Prostate gland (tissue), 2 donors: ENCODE results near the gene P2RY8. TPM values are rescaled to one million over a fixed set of nuclear protein-coding genes. Genes with fewer than 3 reads are reported as not detected.

ENCODE experiments used
- DNase-seq: peaks from one replicate; pipeline ENCODE4 v3.0.0-alpha.2; 2019; ENCODE audit warnings: low spot score
- H3K27ac ChIP-seq, 2 donors: fragments of 200-600 bp; sonication (generic); 2 replicates each; pipeline ENCODE4 v1.5.1; 2017 to 2019
- H3K27me3 ChIP-seq: fragments of 200-600 bp; sonication (generic); replicated peaks from 2 replicates; pipeline ENCODE4 v1.5.1; 2019; ENCODE audit not compliant: insufficient read depth
- H3K36me3 ChIP-seq, 2 donors: fragments of 200-600 bp; sonication (generic); 1 replicate in 1 of 2; 2 replicates in 1 of 2; pipeline versions ENCODE4 v1.5.1 to v1.8.1; 2017 to 2019
- H3K4me1 ChIP-seq: fragments of 200-600 bp; sonication (generic); replicated peaks from 2 replicates; pipeline ENCODE4 v1.5.1; 2019
- H3K4me3 ChIP-seq, 2 donors: fragments of 200-600 bp; sonication (generic); 2 replicates each; pipeline ENCODE4 v1.5.1; 2017 to 2019
- H3K9me3 ChIP-seq: fragments of 200-600 bp; sonication (generic); 2 replicates; pipeline ENCODE4 v1.5.1; 2017
- CTCF ChIP-seq, 4 experiments: fragments of 200-600 bp in 2 of 4; fragments of 450-650 bp in 2 of 4; sonication (generic) in 2 of 4; IDR thresholded peaks; 1 replicate in 3 of 4; 2 replicates in 1 of 4; pipeline ENCODE4 v1.5.1; 2016 to 2019; ENCODE audit warnings: antibody characterized with exemption in 4 of 4, mild to moderate bottlenecking in 2 of 4, moderate library complexity in 2 of 4
- POLR2A ChIP-seq: fragments of 450-650 bp; IDR thresholded peaks from one replicate; pipeline ENCODE4 v1.6.1; 2016; ENCODE audit warnings: antibody characterized with exemption, mild to moderate bottlenecking
- POLR2AphosphoS5 ChIP-seq: sonication (generic); formaldehyde crosslinking; IDR thresholded peaks from one replicate; pipeline ENCODE4 v1.6.1; 2017; ENCODE audit warnings: antibody characterized with exemption
- WGBS: methylation state at CpG from one replicate; pipeline ENCODE4 v1.1.5; 2018; 5-methylcytosine and 5-hydroxymethylcytosine counted together
- intact Hi-C: fragments of 100-400 bp; cut with DNase I; formaldehyde crosslinking; loops from one replicate; pipeline ENCODE4 v1.14.2; 2022
- total RNA-seq, 2 donors: library from RNA; depleted of rRNA; stranded (reverse); fragments of >200 nt; gene quantifications; one replicate each; pipeline ENCODE4 v1.1.0, GENCODE V29; 2016

The P2RY8 gene
- total RNA-seq, 2 donors from 2014 or later = 0.59 to 1.8 TPM

GRCh38 chrX:1418901-1419544 lies 118.0 kb downstream of the P2RY8 start:
- H3K36me3 ChIP-seq = peaks cover 0 to 14% of the 10 kb centered on the region in 2 donors
- DNase-seq = no peak
- no peak overlapping the region for H3K27ac ChIP-seq
- H3K4me1 ChIP-seq = no peaks in the 10 kb centered on the region
- H3K4me3 ChIP-seq = no peak overlapping the region
- TF ChIP-seq POLR2A = no peak
- TF ChIP-seq POLR2AphosphoS5 = no peak
- TF ChIP-seq CTCF (IDR thresholded peaks at IDR 0.05) = no peak
- no peaks in the 10 kb centered on the region for H3K27me3 ChIP-seq
- intact Hi-C loops = no loop called here
- 90% methylated on average over 29 of the region's 29 CpGs for WGBS
- H3K9me3 ChIP-seq = no peaks in the 10 kb centered on the region

- no peak overlapping the region for H3K27ac ChIP-seq
- H3K27me3 ChIP-seq = no peaks in the 10 kb centered on the region
- no peaks in the 10 kb centered on the region for H3K9me3 ChIP-seq
- 93% methylated on average over 19 of the region's 20 CpGs for WGBS
- H3K4me1 ChIP-seq = no peaks in the 10 kb centered on the region
- DNase-seq = no peak
- intact Hi-C loops = no loop called here
- no peak overlapping the region for H3K4me3 ChIP-seq
- TF ChIP-seq POLR2AphosphoS5 = no peak
- no peak for TF ChIP-seq CTCF (IDR thresholded peaks at IDR 0.05)
- no peak for TF ChIP-seq POLR2A
- peaks cover 0 to 14% of the 10 kb centered on the region in 2 donors for H3K36me3 ChIP-seq
These were observed 118.8 kb downstream of the P2RY8 start for GRCh38 chrX:1417921-1418771.

GRCh38 chrX:1416965-1417760 lies 119.8 kb downstream of the P2RY8 start:
- Histone ChIP-seq H3K27me3 (no peaks in the 10 kb centered on the region), H3K36me3 (peaks cover 0 to 14% of the 10 kb centered on the region in 2 donors), H3K27ac (no peak overlapping the region), H3K4me1 (no peaks in the 10 kb centered on the region), H3K9me3 (no peaks in the 10 kb centered on the region), H3K4me3 (no peak overlapping the region)
- WGBS = 75% methylated on average over 14 of the region's 14 CpGs
- intact Hi-C loops = no loop called here
- no peak for TF ChIP-seq POLR2AphosphoS5
- TF ChIP-seq CTCF (IDR thresholded peaks at IDR 0.05) = no peak
- TF ChIP-seq POLR2A = no peak
- DNase-seq = no peak

- Histone ChIP-seq H3K27ac (no peak overlapping the region), H3K4me1 (no peaks in the 10 kb centered on the region), H3K9me3 (no peaks in the 10 kb centered on the region), H3K36me3 (peaks cover 0 to 14% of the 10 kb centered on the region in 2 donors), H3K27me3 (no peaks in the 10 kb centered on the region), H3K4me3 (no peak overlapping the region)
- intact Hi-C loops = no loop called here
- WGBS = 66% methylated on average over 15 of the region's 15 CpGs
- DNase-seq = no peak
- no peak for TF ChIP-seq POLR2A
- no peak for TF ChIP-seq CTCF (IDR thresholded peaks at IDR 0.05)
- TF ChIP-seq POLR2AphosphoS5 = no peak
These were observed 120.6 kb downstream of the P2RY8 start for GRCh38 chrX:1416327-1416784.

Other genes starting within 250 kb of the P2RY8 start
- gene IL3RA, start 200.4 kb downstream of the P2RY8 start, total RNA-seq = 1 to 10 TPM; 3.3 to 7.2 TPM
- gene SLC25A6, start 145.1 kb downstream of the P2RY8 start, total RNA-seq = 100 to 1,000 TPM; 252 to 358 TPM
- 10 to 100 TPM; 43.1 to 44.2 TPM for gene ASMTL, start 84.3 kb downstream of the P2RY8 start, total RNA-seq
- 10 to 100 TPM; 45.5 to 97.7 TPM for gene AKAP17A, start 54.4 kb upstream of the P2RY8 start, total RNA-seq
- gene ASMT, start 77.9 kb upstream of the P2RY8 start, total RNA-seq = 1 to 10 TPM in 1 of 2 donors, not detected in 1; 1.0 TPM